Measurements from ENCODE around the gene BICC1. TPM values are rescaled to one million over a fixed set of nuclear protein-coding genes. Genes with fewer than 3 reads are reported as not detected.

Gene BICC1
- total and polyA plus RNA-seq, 12 donors = 4.5 to 25.9 (median 9.8) TPM

GRCh38 chr10:58587676-58588075 lies 75.0 kb downstream of the BICC1 start:
- H3K36me3 ChIP-seq (replicated peaks in 1 of 2) = no peaks in the 10 kb centered on the region
- H3K4me3 ChIP-seq = no peak overlapping the region
- no peak for DNase-seq
- peaks cover 5 to 27% of the 10 kb centered on the region in 2 donors for H3K4me1 ChIP-seq (replicated peaks in 1 of 2)
- no peaks in the 10 kb centered on the region for H3K9me3 ChIP-seq (replicated peaks in 1 of 3)
- TF ChIP-seq POLR2A (IDR thresholded peaks at IDR 0.05) (no peak), CTCF (IDR thresholded peaks at IDR 0.05) (no peak)
- WGBS, 4 donors = 86 to 91% (median 89%) methylated on average over 2 of the region's 2 CpGs
- no peaks in the 10 kb centered on the region for H3K27me3 ChIP-seq
- intact Hi-C loops (cut with DNase I) = no loop called here
- no peak overlapping the region for H3K27ac ChIP-seq

GRCh38 chr10:58588673-58589265 lies 76.1 kb downstream of the BICC1 start:
- intact Hi-C loops (cut with DNase I) = no loop called here
- Histone ChIP-seq H3K4me1 (replicated peaks in 1 of 2) (peaks cover 5 to 27% of the 10 kb centered on the region in 2 donors), H3K36me3 (replicated peaks in 1 of 2) (no peaks in the 10 kb centered on the region), H3K4me3 (no peak overlapping the region), H3K9me3 (replicated peaks in 1 of 3) (no peaks in the 10 kb centered on the region), H3K27me3 (no peaks in the 10 kb centered on the region), H3K27ac (no peak overlapping the region)
- DNase-seq = peak in 4 of 7 donors; percentile 21 to 55 (median 37)
- WGBS, 4 donors = 79 to 92% (median 87%) methylated on average over 12 to 14 of the region's 14 CpGs
- no peak for TF ChIP-seq CTCF (IDR thresholded peaks at IDR 0.05)
- TF ChIP-seq POLR2A (IDR thresholded peaks at IDR 0.05) = no peak

- H3K36me3 ChIP-seq (replicated peaks in 1 of 2) = no peaks in the 10 kb centered on the region
- no peak for TF ChIP-seq POLR2A (IDR thresholded peaks at IDR 0.05)
- no peak for TF ChIP-seq CTCF (IDR thresholded peaks at IDR 0.05)
- no peaks in the 10 kb centered on the region for H3K9me3 ChIP-seq (replicated peaks in 1 of 3)
- intact Hi-C loops (cut with DNase I) = no loop called here
- no peak overlapping the region for H3K27ac ChIP-seq
- no peaks in the 10 kb centered on the region for H3K27me3 ChIP-seq
- H3K4me3 ChIP-seq = no peak overlapping the region
- peaks cover 5 to 27% of the 10 kb centered on the region in 2 donors for H3K4me1 ChIP-seq (replicated peaks in 1 of 2)
- peak; percentile 51 to 86 (median 76) for DNase-seq
- WGBS, 4 donors = 10 to 28% (median 19%) methylated on average over 2 of the region's 2 CpGs
Measured at GRCh38 chr10:58590152-58590840, 77.6 kb downstream of the BICC1 start.

GRCh38 chr10:58590924-58591323 lies 78.3 kb downstream of the BICC1 start:
- no peaks in the 10 kb centered on the region for H3K9me3 ChIP-seq (replicated peaks in 1 of 3)
- no peak for TF ChIP-seq CTCF (IDR thresholded peaks at IDR 0.05)
- TF ChIP-seq POLR2A (IDR thresholded peaks at IDR 0.05) = no peak
- DNase-seq = no peak
- no peaks in the 10 kb centered on the region for H3K27me3 ChIP-seq
- H3K4me1 ChIP-seq (replicated peaks in 1 of 2) = peaks cover 5 to 24% of the 10 kb centered on the region in 2 donors
- no peak overlapping the region for H3K4me3 ChIP-seq
- H3K27ac ChIP-seq = no peak overlapping the region
- no peaks in the 10 kb centered on the region for H3K36me3 ChIP-seq (replicated peaks in 1 of 2)
- 63 to 69% (median 64%) methylated on average over 3 of the region's 3 CpGs for WGBS, 4 donors
- intact Hi-C loops (cut with DNase I) = no loop called here
